SK-N-MC (cell line): Measurements from ENCODE around the gene PACS1.

Experiments
- DNase-seq: peaks from one replicate; pipeline ENCODE4 v3.0.0-alpha.2; 2011; ENCODE audit warnings: low read depth, low spot score
- H3K27ac ChIP-seq: fragments of 200-600 bp; sonication (generic); 2 replicates; pipeline ENCODE4 v1.5.1; 2016; ENCODE audit warnings: mixed run types
- H3K36me3 ChIP-seq: fragments of 200-600 bp; sonication (generic); 2 replicates; pipeline ENCODE4 v1.6.1; 2017; ENCODE audit warnings: antibody characterized with exemption, low read length, mixed read lengths; ENCODE audit not compliant: insufficient read depth
- H3K4me3 ChIP-seq: fragments of 200-600 bp; sonication (generic); 2 replicates; pipeline ENCODE4 v1.5.1; 2016
- H3K9ac ChIP-seq: fragments of 200-600 bp; sonication (generic); 2 replicates; pipeline ENCODE4 v1.8.0; 2017; ENCODE audit warnings: mixed run types, mixed read lengths; ENCODE audit not compliant: insufficient read length
- H3K9me3 ChIP-seq: fragments of 200-600 bp; sonication (generic); 2 replicates; pipeline ENCODE4 v1.6.1; 2017; ENCODE audit warnings: low read depth, mild to moderate bottlenecking, antibody characterized with exemption, low read length, moderate library complexity, mixed read lengths
- EZH2 ChIP-seq: fragments of 200-600 bp; sonication (generic); IDR thresholded peaks from one replicate; pipeline ENCODE4 v1.6.1; 2017; ENCODE audit warnings: antibody characterized with exemption
- FOXP2 ChIP-seq: optimal IDR thresholded peaks from 2 replicates; pipeline ENCODE3; 2011; ENCODE audit warnings: mild to moderate bottlenecking, moderate library complexity; ENCODE audit not compliant: insufficient read depth; ENCODE audit errors: extremely low read length, control extremely low read depth
- POLR2AphosphoS5 ChIP-seq: IDR thresholded peaks from 2 replicates; pipeline ENCODE4 v1.6.1; 2012; ENCODE audit warnings: mild to moderate bottlenecking, low read depth, low read length, borderline replicate concordance

PACS1 gene

GRCh38 chr11:66133216-66133775 lies 63.2 kb downstream of the PACS1 start:
- Histone ChIP-seq H3K27ac (no peak overlapping the region), H3K36me3 (no peaks in the 10 kb centered on the region), H3K9me3 (no peaks in the 10 kb centered on the region), H3K9ac (no peak overlapping the region), H3K4me3 (no peak overlapping the region)
- DNase-seq: no peak
- TF ChIP-seq POLR2AphosphoS5: no peak
- TF ChIP-seq EZH2: no peak
- no peak for TF ChIP-seq FOXP2

GRCh38 chr11:66136752-66137123 lies 66.7 kb downstream of the PACS1 start:
- H3K4me3 ChIP-seq: no peak overlapping the region
- no peak overlapping the region for H3K9ac ChIP-seq
- DNase-seq: no peak
- TF ChIP-seq FOXP2 (no peak), POLR2AphosphoS5 (no peak), EZH2 (no peak)
- H3K27ac ChIP-seq: no peak overlapping the region
- H3K9me3 ChIP-seq: no peaks in the 10 kb centered on the region
- H3K36me3 ChIP-seq: no peaks in the 10 kb centered on the region

- H3K27ac ChIP-seq: no peak overlapping the region
- TF ChIP-seq FOXP2: no peak
- TF ChIP-seq EZH2: no peak
- TF ChIP-seq POLR2AphosphoS5: no peak
- H3K9me3 ChIP-seq: no peaks in the 10 kb centered on the region
- no peak overlapping the region for H3K4me3 ChIP-seq
- H3K9ac ChIP-seq: no peak overlapping the region
- DNase-seq: no peak
- H3K36me3 ChIP-seq: no peaks in the 10 kb centered on the region
These were observed 69.8 kb downstream of the PACS1 start for GRCh38 chr11:66139817-66140404.

DNA sequence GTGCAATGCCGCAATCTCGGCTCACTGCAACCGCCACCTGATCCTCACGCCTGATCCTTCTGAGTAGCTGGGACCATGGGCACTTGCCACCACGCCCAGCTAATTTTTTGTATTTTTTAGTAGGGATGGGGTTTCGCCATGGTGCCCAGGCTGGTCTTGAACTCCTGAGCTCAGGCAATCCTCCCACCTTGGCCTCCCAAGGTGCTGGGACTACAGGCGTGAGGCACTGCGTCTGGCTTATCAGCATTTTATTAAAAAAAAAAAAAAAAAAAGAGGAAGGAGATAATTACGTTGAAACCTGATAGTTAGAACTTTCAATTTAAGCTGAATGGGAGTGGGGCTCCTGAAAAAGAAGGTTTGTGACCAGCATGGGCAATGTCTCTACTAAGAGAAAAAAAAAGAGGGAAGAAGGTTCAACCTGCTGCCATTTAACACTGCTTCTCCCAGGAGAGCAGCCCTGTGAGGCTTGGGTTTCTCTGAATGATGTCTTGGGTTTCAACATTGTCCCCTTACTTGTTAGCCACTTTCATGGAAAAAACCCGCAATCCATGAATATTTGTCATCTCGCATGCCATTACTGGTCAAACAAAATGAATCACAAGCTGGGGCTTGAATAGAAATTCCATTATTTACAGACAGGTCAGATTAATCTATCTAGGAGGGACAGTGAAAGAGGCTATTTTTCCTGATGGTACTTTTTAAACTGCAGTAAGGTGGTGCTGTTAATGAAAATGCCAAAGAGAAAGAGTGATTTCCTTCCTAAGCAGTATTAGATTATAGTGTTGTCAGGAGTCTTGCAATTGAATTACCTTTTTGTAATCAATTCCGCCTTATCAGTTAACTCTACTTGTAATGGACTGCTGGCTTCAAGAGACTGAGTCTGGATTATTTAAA lies 72.5 kb downstream of the PACS1 start:
- DNase-seq: no peak
- no peak overlapping the region for H3K27ac ChIP-seq
- TF ChIP-seq POLR2AphosphoS5: no peak
- TF ChIP-seq FOXP2: no peak
- TF ChIP-seq EZH2: no peak
- H3K9ac ChIP-seq: no peak overlapping the region
- no peak overlapping the region for H3K4me3 ChIP-seq
- peaks cover 7% of the 10 kb centered on the region; the same call in 1 of the 2 replicates for H3K9me3 ChIP-seq
- H3K36me3 ChIP-seq: no peaks in the 10 kb centered on the region

DNA sequence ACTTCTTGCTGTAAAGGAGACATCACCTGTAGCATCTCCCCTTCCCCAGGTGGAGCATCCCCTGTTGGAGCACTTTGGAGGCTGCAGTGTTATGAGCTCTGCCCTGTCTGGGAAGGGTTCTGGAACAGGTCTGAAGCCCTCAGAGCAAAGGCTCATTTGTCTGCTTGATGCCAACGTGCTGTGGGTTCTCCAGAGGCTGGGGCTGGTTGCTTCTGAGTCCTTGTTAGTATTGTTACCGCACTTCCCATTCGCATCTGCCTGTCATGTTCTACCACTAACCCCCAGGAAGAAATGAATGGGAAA lies 73.1 kb downstream of the PACS1 start:
- TF ChIP-seq FOXP2 (no peak), POLR2AphosphoS5 (no peak)
- H3K9ac ChIP-seq: no peak overlapping the region
- no peak overlapping the region for H3K4me3 ChIP-seq
- no peak for DNase-seq
- peaks cover 7% of the 10 kb centered on the region; the same call in 1 of the 2 replicates for H3K9me3 ChIP-seq
- no peaks in the 10 kb centered on the region for H3K36me3 ChIP-seq
- H3K27ac ChIP-seq: no peak overlapping the region

- Histone ChIP-seq H3K36me3 (no peaks in the 10 kb centered on the region), H3K9me3 (peaks cover 7% of the 10 kb centered on the region; the same call in 1 of the 2 replicates), H3K9ac (no peak overlapping the region), H3K27ac (no peak overlapping the region), H3K4me3 (no peak overlapping the region)
- no peak for TF ChIP-seq FOXP2
- TF ChIP-seq EZH2: no peak
- no peak for TF ChIP-seq POLR2AphosphoS5
- DNase-seq: no peak
These were observed 74.1 kb downstream of the PACS1 start for GRCh38 chr11:66143996-66144678.

- H3K36me3 ChIP-seq: no peaks in the 10 kb centered on the region
- DNase-seq: no peak
- H3K4me3 ChIP-seq: peak overlapping the region; percentile 23; the same call in 1 of the 2 replicates
- peak overlapping the region; percentile 73 for H3K27ac ChIP-seq
- no peak for TF ChIP-seq POLR2AphosphoS5
- TF ChIP-seq FOXP2: no peak
- TF ChIP-seq EZH2: no peak
- peaks cover 7% of the 10 kb centered on the region; the same call in 1 of the 2 replicates for H3K9me3 ChIP-seq
- H3K9ac ChIP-seq: no peak overlapping the region
These were observed 76.0 kb downstream of the PACS1 start for GRCh38 chr11:66146074-66146473.

- Histone ChIP-seq H3K4me3 (no peak overlapping the region), H3K27ac (no peak overlapping the region), H3K9me3 (peaks cover 7% of the 10 kb centered on the region; the same call in 1 of the 2 replicates), H3K36me3 (no peaks in the 10 kb centered on the region), H3K9ac (no peak overlapping the region)
- DNase-seq: no peak
- TF ChIP-seq FOXP2 (no peak), POLR2AphosphoS5 (no peak), EZH2 (no peak)
These were observed 76.9 kb downstream of the PACS1 start for GRCh38 chr11:66146940-66147339.
